Activated CD8-positive, alpha-beta T cell treated with anti-CD3 and anti-CD28 coated beads, Interleukin-2, amount 10 ng/mL, durations not matched to agents 7 days and 5 days (primary cell): ENCODE results near the gene CALHM1. TPM values are rescaled to one million over a fixed set of nuclear protein-coding genes. Genes with fewer than 3 reads are reported as not detected.
A peak's percentile ranks its signal among the peaks of the same experiment; 100 is the strongest.

ENCODE experiments used
- ATAC-seq: fragments of 150-1000 bp; cut with Tn5 transposase; one replicate; pipeline ENCODE4 v1.10.0; 2021; ENCODE audit warnings: moderate library complexity
- CTCF ChIA-PET: fragments of 350-600 bp; sonication (Branson Sonifier 250); formaldehyde crosslinking; loops from one replicate; lab custom pipeline; 2021; ENCODE audit warnings: antibody characterized with exemption; lab: Charles Lee
- POLR2A ChIA-PET: fragments of 350-600 bp; sonication (Branson Sonifier 250); formaldehyde crosslinking; loops from one replicate; lab custom pipeline; 2021; ENCODE audit warnings: antibody characterized with exemption; lab: Charles Lee
- DNase-seq: peaks from one replicate; pipeline ENCODE4 v3.0.0-alpha.2; 2020
- H3K27ac Mint-ChIP-seq: one replicate; pipeline ENCODE4 v1.8.0; 2021; ENCODE audit warnings: mild to moderate bottlenecking, mixed read lengths
- H3K27me3 Mint-ChIP-seq: one replicate; pipeline ENCODE4 v1.8.0; 2021; ENCODE audit warnings: low read depth, mixed read lengths
- H3K36me3 Mint-ChIP-seq: one replicate; pipeline ENCODE4 v1.8.0; 2021; ENCODE audit warnings: low read depth, mixed read lengths
- H3K4me1 Mint-ChIP-seq: one replicate; pipeline ENCODE4 v1.8.0; 2021; ENCODE audit warnings: low read depth, mixed read lengths
- H3K4me3 Mint-ChIP-seq: one replicate; pipeline ENCODE4 v1.8.0; 2021; ENCODE audit warnings: mild to moderate bottlenecking, mixed read lengths
- H3K9me3 Mint-ChIP-seq: one replicate; pipeline ENCODE4 v1.8.0; 2022; ENCODE audit warnings: mixed read lengths; ENCODE audit not compliant: insufficient read depth
- total RNA-seq, 2 experiments: library from RNA; stranded (reverse); gene quantifications; one replicate each; pipeline ENCODE4 v1.2.3, GENCODE V29; 2021

The CALHM1 gene
- total RNA-seq, 2 experiments from 2014 or later: 1.8 TPM

GRCh38 chr10:103445366-103445765 lies 13.3 kb downstream of the CALHM1 start:
- peak overlapping the region; percentile 78 for H3K27ac Mint-ChIP-seq
- ChIA-PET POLR2A (interaction anchor here (0.6 to 1.0 kb wide), 3 partner anchors 10 to 198 kb away, joined by 3 to 4 read pairs (median 3); no protein-coding TSS in a partner anchor), CTCF (interaction anchor here (1.2 to 2.4 kb wide), 2 partner anchors 29 to 31 kb away, joined by 5 to 8 read pairs; no protein-coding TSS in a partner anchor)
- ATAC-seq (no peak), DNase-seq (no peak)
- H3K4me3 Mint-ChIP-seq: no peak overlapping the region
- H3K36me3 Mint-ChIP-seq: peaks cover 88% of the 10 kb centered on the region
- H3K27me3 Mint-ChIP-seq: no peaks in the 10 kb centered on the region
- H3K4me1 Mint-ChIP-seq: peaks cover 48% of the 10 kb centered on the region
- H3K9me3 Mint-ChIP-seq: no peaks in the 10 kb centered on the region

GRCh38 chr10:103444478-103444877 lies 14.2 kb downstream of the CALHM1 start:
- Mint-ChIP-seq H3K9me3 (no peaks in the 10 kb centered on the region), H3K27me3 (no peaks in the 10 kb centered on the region), H3K4me3 (no peak overlapping the region), H3K27ac (peak overlapping the region; percentile 78), H3K36me3 (peaks cover 87% of the 10 kb centered on the region), H3K4me1 (peaks cover 39% of the 10 kb centered on the region)
- ATAC-seq: no peak
- POLR2A ChIA-PET: interaction anchor here (0.8 to 1.0 kb wide), 2 partner anchors 9 to 11 kb away, joined by 3 read pairs; no protein-coding TSS in a partner anchor
- DNase-seq: no peak
- CTCF ChIA-PET: interaction anchor here (2.4 kb wide), 1 partner anchor 32 kb away, joined by 8 read pairs; no protein-coding TSS in a partner anchor

GRCh38 chr10:103443475-103444185 lies 15.1 kb downstream of the CALHM1 start:
- H3K36me3 Mint-ChIP-seq: peaks cover 84% of the 10 kb centered on the region
- peak overlapping the region; percentile 56 for H3K27ac Mint-ChIP-seq
- CTCF ChIA-PET: interaction anchor here (1.3 to 2.4 kb wide), 3 partner anchors 28 to 41 kb away, joined by 3 to 8 read pairs (median 3); no protein-coding TSS in a partner anchor
- POLR2A ChIA-PET: no interaction called here
- H3K27me3 Mint-ChIP-seq: no peaks in the 10 kb centered on the region
- peaks cover 31% of the 10 kb centered on the region for H3K4me1 Mint-ChIP-seq
- ATAC-seq (no peak), DNase-seq (no peak)
- H3K9me3 Mint-ChIP-seq: no peaks in the 10 kb centered on the region
- no peak overlapping the region for H3K4me3 Mint-ChIP-seq

GRCh38 chr10:103442031-103442461 lies 16.7 kb downstream of the CALHM1 start:
- POLR2A ChIA-PET: interaction anchor here (0.9 to 1.2 kb wide), 2 partner anchors 34 to 35 kb away, joined by 3 to 6 read pairs; no protein-coding TSS in a partner anchor
- H3K4me3 Mint-ChIP-seq: no peak overlapping the region
- DNase-seq (no peak), ATAC-seq (no peak)
- peaks cover 82% of the 10 kb centered on the region for H3K36me3 Mint-ChIP-seq
- peak overlapping the region; percentile 61 for H3K27ac Mint-ChIP-seq
- peaks cover 18% of the 10 kb centered on the region for H3K4me1 Mint-ChIP-seq
- H3K9me3 Mint-ChIP-seq: no peaks in the 10 kb centered on the region
- H3K27me3 Mint-ChIP-seq: no peaks in the 10 kb centered on the region
- CTCF ChIA-PET: interaction anchor here (0.8 to 1.6 kb wide), 4 partner anchors 15 to 41 kb away, joined by 3 read pairs; no protein-coding TSS in a partner anchor

GRCh38 chr10:103441611-103442010 lies 17.1 kb downstream of the CALHM1 start:
- CTCF ChIA-PET: interaction anchor here (0.8 to 1.2 kb wide), 3 partner anchors 15 to 41 kb away, joined by 3 read pairs; no protein-coding TSS in a partner anchor
- Mint-ChIP-seq H3K4me3 (no peak overlapping the region), H3K4me1 (peaks cover 19% of the 10 kb centered on the region), H3K9me3 (no peaks in the 10 kb centered on the region), H3K27ac (no peak overlapping the region), H3K36me3 (peaks cover 83% of the 10 kb centered on the region), H3K27me3 (no peaks in the 10 kb centered on the region)
- POLR2A ChIA-PET: interaction anchor here (0.9 to 1.2 kb wide), 2 partner anchors 35 to 36 kb away, joined by 3 to 6 read pairs; no protein-coding TSS in a partner anchor
- DNase-seq (no peak), ATAC-seq (no peak)

GRCh38 chr10:103441206-103441605 lies 17.5 kb downstream of the CALHM1 start:
- Mint-ChIP-seq H3K27me3 (no peaks in the 10 kb centered on the region), H3K4me3 (no peak overlapping the region), H3K27ac (no peak overlapping the region), H3K9me3 (no peaks in the 10 kb centered on the region), H3K4me1 (peaks cover 19% of the 10 kb centered on the region), H3K36me3 (peaks cover 83% of the 10 kb centered on the region)
- ChIA-PET POLR2A (no interaction called here), CTCF (no interaction called here)
- DNase-seq (no peak), ATAC-seq (no peak)

GRCh38 chr10:103440416-103440815 lies 18.3 kb downstream of the CALHM1 start:
- H3K27ac Mint-ChIP-seq: peak overlapping the region; percentile 71
- H3K4me3 Mint-ChIP-seq: no peak overlapping the region
- H3K4me1 Mint-ChIP-seq: peaks cover 14% of the 10 kb centered on the region
- no peak for ATAC-seq
- CTCF ChIA-PET: no interaction called here
- no peaks in the 10 kb centered on the region for H3K9me3 Mint-ChIP-seq
- H3K36me3 Mint-ChIP-seq: peaks cover 81% of the 10 kb centered on the region
- POLR2A ChIA-PET: no interaction called here
- no peak for DNase-seq
- no peaks in the 10 kb centered on the region for H3K27me3 Mint-ChIP-seq

- DNase-seq: no peak
These were observed 18.9 kb downstream of the CALHM1 start for GRCh38 chr10:103439776-103440175.

GRCh38 chr10:103433858-103434257 lies 24.8 kb downstream of the CALHM1 start:
- Mint-ChIP-seq H3K4me1 (peaks cover 55% of the 10 kb centered on the region), H3K27ac (no peak overlapping the region), H3K4me3 (no peak overlapping the region), H3K36me3 (peaks cover 83% of the 10 kb centered on the region), H3K27me3 (no peaks in the 10 kb centered on the region), H3K9me3 (no peaks in the 10 kb centered on the region)
- ChIA-PET CTCF (interaction anchor here (1.4 to 2.7 kb wide), 2 partner anchors 17 to 52 kb away, joined by 5 to 9 read pairs; no protein-coding TSS in a partner anchor), POLR2A (no interaction called here)
- no peak for DNase-seq
- ATAC-seq: no peak

More at GRCh38 chr10:103439776-103440175, 18.9 kb downstream of the CALHM1 start:
- no peak overlapping the region for H3K27ac Mint-ChIP-seq
- ChIA-PET CTCF (interaction anchor here (1.1 kb wide), 1 partner anchor 45 kb away, joined by 3 read pairs; no protein-coding TSS in a partner anchor), POLR2A (interaction anchor here (0.6 kb wide), 1 partner anchor 10 kb away, joined by 3 read pairs; no protein-coding TSS in a partner anchor)
- no peaks in the 10 kb centered on the region for H3K27me3 Mint-ChIP-seq
- peaks cover 78% of the 10 kb centered on the region for H3K36me3 Mint-ChIP-seq
- no peaks in the 10 kb centered on the region for H3K9me3 Mint-ChIP-seq
- peaks cover 13% of the 10 kb centered on the region for H3K4me1 Mint-ChIP-seq
- H3K4me3 Mint-ChIP-seq: no peak overlapping the region
- no peak for ATAC-seq

GRCh38 chr10:103431902-103432301 lies 26.8 kb downstream of the CALHM1 start:
- Mint-ChIP-seq H3K9me3 (no peaks in the 10 kb centered on the region), H3K27me3 (no peaks in the 10 kb centered on the region), H3K36me3 (peaks cover 86% of the 10 kb centered on the region), H3K4me3 (no peak overlapping the region), H3K27ac (peak overlapping the region; percentile 30), H3K4me1 (peaks cover 73% of the 10 kb centered on the region)
- DNase-seq (no peak), ATAC-seq (no peak)
- ChIA-PET POLR2A (no interaction called here), CTCF (interaction anchor here (0.8 to 2.7 kb wide), 5 partner anchors 16 to 54 kb away, joined by 3 to 9 read pairs (median 3); no protein-coding TSS in a partner anchor)

- Mint-ChIP-seq H3K27me3 (no peaks in the 10 kb centered on the region), H3K4me3 (peak overlapping the region; percentile 42), H3K36me3 (peaks cover 86% of the 10 kb centered on the region), H3K27ac (peak overlapping the region; percentile 81), H3K4me1 (peaks cover 63% of the 10 kb centered on the region), H3K9me3 (no peaks in the 10 kb centered on the region)
- ATAC-seq: peak; percentile 76
- CTCF ChIA-PET: interaction anchor here (1.0 to 1.5 kb wide), 2 partner anchors 46 to 134 kb away, joined by 4 read pairs; no protein-coding TSS in a partner anchor
- peak; percentile 60 for DNase-seq
- POLR2A ChIA-PET: interaction anchor here (0.8 kb wide), 1 partner anchor 10 kb away, joined by 3 read pairs; no protein-coding TSS in a partner anchor
These were observed 29.1 kb downstream of the CALHM1 start for GRCh38 chr10:103429647-103430046.
